GM19438 (cell line): Measurements from ENCODE around the gene CWF19L2.
"Not testable (repeated sequence)": the region's sequence is repeated elsewhere in the genome, so short reads cannot be mapped to it uniquely, and the experiment has no call there.

ENCODE experiments used
- ATAC-seq: cut with Tn5 transposase; IDR thresholded peaks from one replicate; pipeline ENCODE4 v1.9.1; 2021; ENCODE audit warnings: low read depth; ENCODE audit not compliant: unreplicated experiment

Gene CWF19L2

GRCh38 chr11:107439586-107440167 is 17.9 kb downstream of the CWF19L2 start:
- ATAC-seq, result no peak

GRCh38 chr11:107438148-107438547 is 19.5 kb downstream of the CWF19L2 start:
- ATAC-seq, result no peak

- no peak for ATAC-seq
Observed at GRCh38 chr11:107430525-107430924, 27.1 kb downstream of the CWF19L2 start.

GRCh38 chr11:107427569-107428180 is 29.9 kb downstream of the CWF19L2 start:
- ATAC-seq, result no peak

GRCh38 chr11:107413352-107413751 is 44.3 kb downstream of the CWF19L2 start:
- no peak for ATAC-seq

- peak; percentile 64 for ATAC-seq
Observed at GRCh38 chr11:107408762-107409211, 48.8 kb downstream of the CWF19L2 start.

- ATAC-seq, result no peak
Observed at GRCh38 chr11:107405260-107405659, 52.4 kb downstream of the CWF19L2 start.

GRCh38 chr11:107401131-107401530 is 56.5 kb downstream of the CWF19L2 start:
- ATAC-seq, result not testable (repeated sequence)

- ATAC-seq, result no peak
Observed at GRCh38 chr11:107397357-107397756, 60.3 kb downstream of the CWF19L2 start.

- no peak for ATAC-seq
Observed at GRCh38 chr11:107392611-107393010, 65.0 kb downstream of the CWF19L2 start.

GRCh38 chr11:107390701-107391100 is 66.9 kb downstream of the CWF19L2 start:
- not testable (repeated sequence) for ATAC-seq

- ATAC-seq, result no peak
Observed at GRCh38 chr11:107387666-107388065, 70.0 kb downstream of the CWF19L2 start.

- ATAC-seq, result no peak
Observed at GRCh38 chr11:107385361-107385981, 72.2 kb downstream of the CWF19L2 start.

- no peak for ATAC-seq
Observed at GRCh38 chr11:107384144-107384852, 73.3 kb downstream of the CWF19L2 start.

- ATAC-seq, result no peak
Observed at GRCh38 chr11:107372439-107372838, 85.2 kb downstream of the CWF19L2 start.

- ATAC-seq, result no peak
Observed at GRCh38 chr11:107370390-107370789, 87.2 kb downstream of the CWF19L2 start.

- ATAC-seq, result no peak
Observed at GRCh38 chr11:107359701-107360100, 97.9 kb downstream of the CWF19L2 start.

GRCh38 chr11:107357877-107358276 is 99.7 kb downstream of the CWF19L2 start:
- no peak for ATAC-seq

GRCh38 chr11:107354780-107355179 is 102.8 kb downstream of the CWF19L2 start:
- no peak for ATAC-seq

- ATAC-seq, result no peak
Observed at GRCh38 chr11:107337917-107338316, 119.7 kb downstream of the CWF19L2 start.

- ATAC-seq, result no peak
Observed at GRCh38 chr11:107331728-107332127, 125.9 kb downstream of the CWF19L2 start.
